ENCODE results near the gene TOX2. TPM values are rescaled to one million over a fixed set of nuclear protein-coding genes. Genes with fewer than 3 reads are reported as not detected.

TOX2 gene
- total RNA-seq, 1 donor from 2014 or later = 2.4 TPM

GRCh38 chr20:44098657-44099056 lies 184.0 kb downstream of the TOX2 start:
- no peak for DNase-seq (ENCODE audit: low read depth, low spot score)

DNA sequence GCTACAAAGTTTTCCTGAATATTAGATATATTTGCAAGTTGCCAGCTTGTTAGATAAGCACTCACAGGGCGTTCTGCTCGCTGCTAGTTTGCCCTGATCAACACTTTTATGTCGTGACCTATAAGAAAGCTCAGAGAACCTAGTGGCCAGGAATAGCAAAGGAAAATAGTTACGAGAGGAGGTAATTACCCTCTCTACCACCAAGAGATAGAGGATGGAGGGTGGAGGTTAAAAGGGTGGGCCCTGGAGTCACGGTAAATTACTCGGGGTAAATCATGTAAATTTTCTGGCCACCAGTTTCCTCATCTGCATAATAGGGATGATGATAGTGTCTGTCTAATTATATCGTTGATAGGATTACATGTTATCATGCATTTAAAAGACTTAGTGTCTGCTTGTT lies 185.2 kb downstream of the TOX2 start:
- DNase-seq (ENCODE audit: low read depth, low spot score) = no peak

DNA sequence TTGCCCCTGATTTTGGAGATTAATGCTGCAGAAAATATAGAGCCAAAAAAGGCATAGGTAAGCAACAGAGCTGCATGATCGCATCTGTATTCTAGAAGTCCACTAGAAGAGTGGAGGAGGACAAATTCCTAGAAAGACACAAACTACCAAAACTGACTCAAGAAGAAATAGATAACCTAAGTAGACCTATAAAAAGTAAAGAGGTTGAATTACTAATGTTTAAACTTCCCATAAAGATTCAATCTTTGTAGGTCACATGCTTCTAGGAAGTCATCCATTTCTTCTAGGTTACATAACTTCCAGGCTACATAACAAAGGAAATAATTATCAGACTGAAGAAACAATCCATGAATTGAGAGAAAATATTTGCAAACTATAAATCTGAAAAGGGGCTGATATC lies 187.9 kb downstream of the TOX2 start:
- DNase-seq (ENCODE audit: low read depth, low spot score) = no peak

DNA sequence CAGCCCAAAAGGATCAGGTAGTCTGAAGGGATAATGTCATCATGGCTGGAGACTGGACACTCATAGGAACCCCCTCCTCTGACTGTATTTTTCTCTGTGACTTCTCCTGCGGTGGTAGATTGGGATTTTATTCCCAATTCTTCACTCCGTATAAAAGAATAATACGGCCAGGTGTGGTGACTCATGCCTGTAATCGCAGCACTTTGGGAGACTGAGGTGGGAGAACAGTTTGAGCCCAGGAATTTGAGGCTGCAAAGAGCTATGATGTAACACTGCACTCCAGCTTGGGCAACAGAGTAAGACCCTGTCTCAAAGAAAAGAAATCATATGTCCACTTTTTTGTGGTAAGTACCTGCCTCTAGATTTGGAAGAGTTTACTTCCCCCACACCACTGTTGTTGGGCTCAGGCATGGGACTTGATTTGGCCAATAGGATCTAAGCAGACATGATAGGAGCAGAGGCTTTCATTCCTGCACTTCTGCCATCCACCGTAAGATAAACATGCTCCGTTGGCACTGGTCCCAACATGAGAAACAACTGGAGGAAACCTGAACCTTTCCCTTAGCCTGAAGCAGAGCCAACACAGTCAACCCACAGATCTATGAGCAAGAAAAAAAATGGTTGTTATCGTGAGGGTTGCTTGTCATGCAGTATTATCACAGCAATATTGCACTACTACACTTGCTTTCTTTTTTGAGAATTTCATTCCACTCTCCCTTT lies 190.3 kb downstream of the TOX2 start:
- DNase-seq (ENCODE audit: low read depth, low spot score) = peak; percentile 39

GRCh38 chr20:44106615-44107014 lies 192.0 kb downstream of the TOX2 start:
- no peak for DNase-seq (ENCODE audit: low read depth, low spot score)

- DNase-seq (ENCODE audit: low read depth, low spot score) = no peak
These were observed 195.3 kb downstream of the TOX2 start for GRCh38 chr20:44109951-44110361.

DNA sequence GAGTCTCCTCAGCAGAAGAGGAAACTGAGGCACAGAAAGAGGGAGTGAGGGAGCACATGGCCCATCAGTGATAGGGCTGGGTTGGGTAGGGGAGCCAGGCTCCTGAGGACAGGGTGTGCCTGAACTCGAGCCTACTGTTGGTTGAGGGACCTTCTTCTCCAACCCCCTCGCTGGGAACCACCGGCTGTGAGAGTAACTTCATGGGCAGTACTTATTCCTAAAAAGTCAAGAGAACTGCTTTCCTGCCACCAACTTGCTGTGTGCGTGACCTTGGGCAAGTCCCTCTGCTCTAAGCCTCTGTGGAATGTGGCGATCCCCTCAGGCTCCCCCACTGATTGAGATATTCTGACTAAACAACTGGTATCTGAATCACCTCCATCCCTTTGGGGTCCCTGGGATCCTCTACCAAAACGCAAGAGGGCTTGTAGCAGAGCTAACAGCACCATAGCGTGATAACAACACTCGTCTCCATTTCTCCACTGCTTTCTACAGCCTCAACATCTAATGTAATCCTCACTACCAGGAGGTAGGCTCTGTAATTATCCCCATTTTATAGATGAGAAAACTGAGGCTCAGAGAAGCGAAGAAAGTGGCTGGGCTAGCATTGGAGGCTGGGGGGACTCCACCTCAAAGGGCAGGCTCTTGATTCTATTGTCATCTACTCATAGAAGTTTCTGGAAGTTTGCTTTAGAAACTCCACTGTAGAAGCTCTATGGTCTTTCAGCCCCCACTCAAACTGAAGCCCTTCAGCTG lies 196.3 kb downstream of the TOX2 start:
- no peak for DNase-seq (ENCODE audit: low read depth, low spot score)

GRCh38 chr20:44111712-44112335 lies 197.2 kb downstream of the TOX2 start:
- DNase-seq (ENCODE audit: low read depth, low spot score) = no peak

GRCh38 chr20:44112456-44112855 lies 197.8 kb downstream of the TOX2 start:
- DNase-seq (ENCODE audit: low read depth, low spot score) = no peak

DNA sequence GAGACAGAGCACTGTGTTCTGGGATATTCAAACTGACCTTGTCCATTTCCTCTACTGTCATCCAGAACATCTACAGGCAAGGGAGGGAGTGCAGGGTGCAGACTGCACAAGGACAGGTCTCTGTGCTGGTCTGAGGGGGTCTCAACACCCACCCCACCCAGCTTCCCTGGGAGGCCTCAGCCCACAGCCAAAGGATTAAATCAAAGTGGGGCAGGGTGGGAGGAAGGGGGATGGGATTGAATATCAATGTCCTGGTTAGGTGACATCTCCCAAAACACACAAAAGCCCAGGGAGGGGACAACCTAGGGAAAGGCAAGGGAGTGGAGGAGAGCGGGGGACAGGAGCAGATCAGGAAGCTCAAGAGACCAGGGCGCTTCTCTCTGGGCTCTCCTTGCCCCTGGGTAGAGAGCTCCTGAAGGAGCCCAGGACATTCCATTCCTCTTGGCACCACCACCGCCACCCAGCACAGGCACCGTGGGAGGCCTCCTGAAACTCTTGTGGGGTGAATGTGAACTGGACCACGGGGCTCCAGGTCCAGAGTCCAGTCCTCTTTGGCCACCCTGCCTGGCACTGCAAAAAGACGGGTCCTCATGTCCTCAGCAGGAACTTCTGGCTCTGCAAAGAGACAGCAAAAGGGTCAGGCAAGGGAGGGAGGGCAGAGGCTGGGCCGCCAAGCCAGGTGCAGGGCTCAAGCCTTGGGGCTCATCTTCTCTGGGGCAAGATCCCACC lies 198.4 kb downstream of the TOX2 start:
- no peak for DNase-seq (ENCODE audit: low read depth, low spot score)

GRCh38 chr20:44113618-44114376 lies 199.1 kb downstream of the TOX2 start:
- DNase-seq (ENCODE audit: low read depth, low spot score) = no peak

DNA sequence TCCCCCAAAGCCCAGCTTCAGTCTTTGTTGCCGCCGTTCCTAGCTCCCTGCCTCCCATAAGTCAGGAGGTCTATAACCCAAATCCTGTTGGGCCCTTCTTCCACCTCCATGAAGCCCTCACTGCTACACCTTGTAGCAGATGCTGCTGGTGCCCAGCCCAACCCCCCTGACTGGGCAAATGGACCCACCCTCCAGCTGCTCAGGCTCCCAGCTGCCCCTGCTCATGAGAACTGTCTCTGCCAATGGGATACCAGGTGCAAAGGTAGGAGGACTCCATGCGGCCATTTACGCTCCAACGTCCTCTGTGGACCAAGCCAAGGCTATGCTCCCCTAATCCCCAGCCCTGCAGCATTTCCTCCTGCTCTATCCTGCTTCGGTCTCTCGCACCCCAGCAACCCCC lies 200.5 kb downstream of the TOX2 start:
- no peak for DNase-seq (ENCODE audit: low read depth, low spot score)

GRCh38 chr20:44115762-44116644 lies 201.4 kb downstream of the TOX2 start:
- DNase-seq (ENCODE audit: low read depth, low spot score) = no peak

- DNase-seq (ENCODE audit: low read depth, low spot score) = no peak
These were observed 202.9 kb downstream of the TOX2 start for GRCh38 chr20:44117296-44118184.

DNA sequence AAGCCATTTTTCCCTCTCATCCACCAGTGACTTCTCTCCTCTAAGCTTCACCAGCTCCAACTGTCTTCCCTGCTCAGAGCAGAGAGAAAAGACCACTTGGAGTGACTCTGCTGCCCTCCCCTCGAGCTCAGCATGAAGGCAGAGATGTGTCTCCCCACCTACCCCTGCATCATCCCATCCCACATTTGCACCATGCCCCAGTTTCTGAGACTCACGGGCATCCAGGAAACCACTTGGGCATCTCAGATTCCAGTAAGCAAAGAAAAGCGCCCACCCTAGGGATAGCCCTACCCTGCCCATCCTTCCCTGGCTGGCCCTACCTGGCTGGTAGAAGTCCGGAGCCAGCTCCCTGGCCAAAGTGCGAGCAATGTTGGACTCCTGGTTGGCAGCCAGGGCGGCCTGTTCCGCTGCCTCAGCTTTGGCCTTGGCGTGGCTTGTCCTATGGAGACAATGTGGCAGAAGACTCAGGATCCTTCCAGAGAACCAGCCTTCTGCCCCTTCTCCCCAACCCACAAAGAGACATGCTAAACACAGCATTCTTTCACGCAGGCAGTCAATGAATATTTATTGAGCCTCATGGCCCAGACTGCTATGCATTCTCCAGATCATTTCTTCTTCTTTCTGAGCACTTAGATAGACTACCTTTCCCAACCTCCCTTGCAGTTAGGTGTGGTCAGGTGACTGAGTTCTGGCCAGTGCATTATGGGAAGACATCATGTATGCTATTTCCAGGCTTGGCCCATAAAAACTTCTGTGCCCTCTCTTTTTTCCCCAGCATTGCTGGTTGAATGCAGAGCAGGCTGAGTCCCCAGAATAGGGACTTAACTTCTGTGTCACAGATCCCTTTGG lies 203.8 kb downstream of the TOX2 start:
- DNase-seq (ENCODE audit: low read depth, low spot score) = no peak

Data from pulmonary artery endothelial cell (primary cell).